WTC11 (cell line): Measurements from ENCODE around the gene PLCH2. TPM values are rescaled to one million over a fixed set of nuclear protein-coding genes. Genes with fewer than 3 reads are reported as not detected.

Source experiments
- ATAC-seq: fragments of 200-7000 bp; cut with Tn5 transposase; 2 replicates; pipeline ENCODE4 v1.10.0; 2021; ENCODE audit warnings: mild to moderate bottlenecking, moderate library complexity
- CTCF ChIA-PET: fragments of 300-600 bp; sonication (Branson Sonifier 250); formaldehyde crosslinking; loops from one replicate; lab custom pipeline; 2021; ENCODE audit warnings: antibody characterized with exemption; lab: Charles Lee
- POLR2A ChIA-PET: fragments of 350-600 bp; sonication (Branson Sonifier 250); formaldehyde crosslinking; loops from one replicate; lab custom pipeline; 2021; ENCODE audit warnings: antibody characterized with exemption; lab: Charles Lee
- DNase-seq: peaks from one replicate; pipeline ENCODE4 v3.0.0; 2021; ENCODE audit warnings: low spot score
- H3K27ac Mint-ChIP-seq: 2 replicates; pipeline ENCODE4 v1.8.0; 2021; ENCODE audit warnings: mixed read lengths
- H3K27me3 Mint-ChIP-seq: 2 replicates; pipeline ENCODE4 v1.8.0; 2021; ENCODE audit warnings: low read depth, mild to moderate bottlenecking, moderate library complexity, mixed read lengths
- H3K36me3 Mint-ChIP-seq: 2 replicates; pipeline ENCODE4 v1.8.0; 2021; ENCODE audit warnings: mixed read lengths
- H3K4me1 Mint-ChIP-seq: 2 replicates; pipeline ENCODE4 v1.8.0; 2022; ENCODE audit warnings: mixed read lengths
- H3K4me3 Mint-ChIP-seq: 2 replicates; pipeline ENCODE4 v1.8.0; 2021; ENCODE audit warnings: mild to moderate bottlenecking, moderate library complexity, mixed read lengths
- H3K9me3 Mint-ChIP-seq: 2 replicates; pipeline ENCODE4 v1.8.0; 2021; ENCODE audit warnings: mixed read lengths
- E2F1 ChIP-seq: sonication (generic); formaldehyde crosslinking; IDR thresholded peaks from 2 replicates; pipeline ENCODE4 v1.8.0; 2022; ENCODE audit warnings: mild to moderate bottlenecking, missing genetic modification reagents
- GABPB1 ChIP-seq: sonication (generic); formaldehyde crosslinking; IDR thresholded peaks from 2 replicates; pipeline ENCODE4 v1.8.1; 2023; ENCODE audit warnings: mild to moderate bottlenecking, missing genetic modification reagents
- GTF2I ChIP-seq: fragments of 250-450 bp; sonication (Bioruptor Pico); conservative IDR thresholded peaks from 2 replicates; pipeline ENCODE4 v1.4.0; 2021; ENCODE audit warnings: mild to moderate bottlenecking
- HMGXB4 ChIP-seq: sonication (generic); formaldehyde crosslinking; IDR thresholded peaks from 2 replicates; pipeline ENCODE4 v1.8.1; 2023; ENCODE audit warnings: mild to moderate bottlenecking, moderate library complexity, missing genetic modification reagents
- IRF1 ChIP-seq: sonication (generic); formaldehyde crosslinking; IDR thresholded peaks from 2 replicates; pipeline ENCODE4 v1.8.0; 2023; ENCODE audit warnings: missing genetic modification reagents
- NFATC4 ChIP-seq: fragments of 250-450 bp; sonication (Bioruptor Pico); IDR thresholded peaks from 2 replicates; pipeline ENCODE4 v1.9.0; 2021; ENCODE audit warnings: mild to moderate bottlenecking
- PRRX2 ChIP-seq: fragments of 250-450 bp; sonication (Bioruptor Pico); IDR thresholded peaks from 2 replicates; pipeline ENCODE4 v1.8.0; 2021; ENCODE audit warnings: mild to moderate bottlenecking
- SOX15 ChIP-seq: fragments of 250-450 bp; sonication (Bioruptor Pico); IDR thresholded peaks from 2 replicates; pipeline ENCODE4 v1.9.0; 2021; ENCODE audit warnings: mild to moderate bottlenecking
- ZNF416 ChIP-seq: fragments of 250-450 bp; sonication (Bioruptor Pico); IDR thresholded peaks from 2 replicates; pipeline ENCODE4 v1.9.0; 2021; ENCODE audit warnings: mild to moderate bottlenecking, inconsistent platforms
- total RNA-seq: library from RNA; stranded (reverse); gene quantifications from 3 replicates; pipeline ENCODE4 v1.2.3, GENCODE V29; 2021
- TF ChIP-seq, protein P1 (sequence below): fragments of 250-450 bp; sonication (Bioruptor Pico); IDR thresholded peaks from 2 replicates; pipeline ENCODE4 v1.8.0; 2021; ENCODE audit warnings: mild to moderate bottlenecking
- TF ChIP-seq, protein P2 (sequence below): sonication (generic); formaldehyde crosslinking; IDR thresholded peaks from 2 replicates; pipeline ENCODE4 v1.8.0; 2022; ENCODE audit warnings: missing genetic modification reagents
- TF ChIP-seq, protein P3 (sequence below): fragments of 250-450 bp; sonication (Bioruptor Pico); IDR thresholded peaks from 2 replicates; pipeline ENCODE4 v1.9.0; 2021; ENCODE audit warnings: moderate library complexity, mild to moderate bottlenecking, inconsistent platforms, borderline replicate concordance

PLCH2 gene
- total RNA-seq, 1 experiment from 2014 or later, result 0.17 TPM

GRCh38 chr1:2523191-2523890, 47.3 kb downstream of the PLCH2 start:
- ATAC-seq, result 0 out of 2 replicates have a peak, but pooled peaks have one; percentile 1
- POLR2A ChIA-PET, result interaction anchor here (1.0 kb wide), 1 partner anchor 16 kb away, joined by 3 read pairs; no protein-coding TSS in a partner anchor
- no peaks in the 10 kb centered on the region for H3K9me3 Mint-ChIP-seq
- CTCF ChIA-PET, result interaction anchor here (0.6 to 4.4 kb wide), 13 partner anchors 8 to 324 kb away, joined by 3 to 61 read pairs (median 4); no protein-coding TSS in a partner anchor
- DNase-seq, result peak; percentile 50
- H3K27me3 Mint-ChIP-seq, result peaks cover 18% of the 10 kb centered on the region
- 0 out of 2 replicates have a peak overlapping the region, but pooled peaks have one; percentile 57 for H3K27ac Mint-ChIP-seq
- peaks cover 16% of the 10 kb centered on the region for H3K36me3 Mint-ChIP-seq
- no peak for TF ChIP-seq HMGXB4 (CRISPR knock-in tag)
- 0 out of 2 replicates have a peak, but pooled peaks have one; percentile 37 for TF ChIP-seq GABPB1 (CRISPR knock-in tag)
- H3K4me3 Mint-ChIP-seq, result no peak overlapping the region
- peaks cover 24% of the 10 kb centered on the region for H3K4me1 Mint-ChIP-seq

- Mint-ChIP-seq H3K27ac (peak overlapping the region; percentile 83; the same call in 1 of the 2 replicates), H3K4me1 (peaks cover 28% of the 10 kb centered on the region), H3K4me3 (peak overlapping the region; percentile 83), H3K27me3 (peaks cover 25% of the 10 kb centered on the region), H3K9me3 (no peaks in the 10 kb centered on the region), H3K36me3 (peaks cover 10% of the 10 kb centered on the region)
- no peak for DNase-seq
- POLR2A ChIA-PET, result interaction anchor here (1.0 kb wide), 1 partner anchor 17 kb away, joined by 3 read pairs; no protein-coding TSS in a partner anchor
- CTCF ChIA-PET, result interaction anchor here (0.6 to 4.4 kb wide), 14 partner anchors 9 to 325 kb away, joined by 3 to 61 read pairs (median 4); no protein-coding TSS in a partner anchor
- TF ChIP-seq, protein P1, sequence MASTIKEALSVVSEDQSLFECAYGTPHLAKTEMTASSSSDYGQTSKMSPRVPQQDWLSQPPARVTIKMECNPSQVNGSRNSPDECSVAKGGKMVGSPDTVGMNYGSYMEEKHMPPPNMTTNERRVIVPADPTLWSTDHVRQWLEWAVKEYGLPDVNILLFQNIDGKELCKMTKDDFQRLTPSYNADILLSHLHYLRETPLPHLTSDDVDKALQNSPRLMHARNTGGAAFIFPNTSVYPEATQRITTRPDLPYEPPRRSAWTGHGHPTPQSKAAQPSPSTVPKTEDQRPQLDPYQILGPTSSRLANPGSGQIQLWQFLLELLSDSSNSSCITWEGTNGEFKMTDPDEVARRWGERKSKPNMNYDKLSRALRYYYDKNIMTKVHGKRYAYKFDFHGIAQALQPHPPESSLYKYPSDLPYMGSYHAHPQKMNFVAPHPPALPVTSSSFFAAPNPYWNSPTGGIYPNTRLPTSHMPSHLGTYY (CRISPR knock-in tag), result no peak
- no peak for TF ChIP-seq ZNF416
- TF ChIP-seq, protein P2, sequence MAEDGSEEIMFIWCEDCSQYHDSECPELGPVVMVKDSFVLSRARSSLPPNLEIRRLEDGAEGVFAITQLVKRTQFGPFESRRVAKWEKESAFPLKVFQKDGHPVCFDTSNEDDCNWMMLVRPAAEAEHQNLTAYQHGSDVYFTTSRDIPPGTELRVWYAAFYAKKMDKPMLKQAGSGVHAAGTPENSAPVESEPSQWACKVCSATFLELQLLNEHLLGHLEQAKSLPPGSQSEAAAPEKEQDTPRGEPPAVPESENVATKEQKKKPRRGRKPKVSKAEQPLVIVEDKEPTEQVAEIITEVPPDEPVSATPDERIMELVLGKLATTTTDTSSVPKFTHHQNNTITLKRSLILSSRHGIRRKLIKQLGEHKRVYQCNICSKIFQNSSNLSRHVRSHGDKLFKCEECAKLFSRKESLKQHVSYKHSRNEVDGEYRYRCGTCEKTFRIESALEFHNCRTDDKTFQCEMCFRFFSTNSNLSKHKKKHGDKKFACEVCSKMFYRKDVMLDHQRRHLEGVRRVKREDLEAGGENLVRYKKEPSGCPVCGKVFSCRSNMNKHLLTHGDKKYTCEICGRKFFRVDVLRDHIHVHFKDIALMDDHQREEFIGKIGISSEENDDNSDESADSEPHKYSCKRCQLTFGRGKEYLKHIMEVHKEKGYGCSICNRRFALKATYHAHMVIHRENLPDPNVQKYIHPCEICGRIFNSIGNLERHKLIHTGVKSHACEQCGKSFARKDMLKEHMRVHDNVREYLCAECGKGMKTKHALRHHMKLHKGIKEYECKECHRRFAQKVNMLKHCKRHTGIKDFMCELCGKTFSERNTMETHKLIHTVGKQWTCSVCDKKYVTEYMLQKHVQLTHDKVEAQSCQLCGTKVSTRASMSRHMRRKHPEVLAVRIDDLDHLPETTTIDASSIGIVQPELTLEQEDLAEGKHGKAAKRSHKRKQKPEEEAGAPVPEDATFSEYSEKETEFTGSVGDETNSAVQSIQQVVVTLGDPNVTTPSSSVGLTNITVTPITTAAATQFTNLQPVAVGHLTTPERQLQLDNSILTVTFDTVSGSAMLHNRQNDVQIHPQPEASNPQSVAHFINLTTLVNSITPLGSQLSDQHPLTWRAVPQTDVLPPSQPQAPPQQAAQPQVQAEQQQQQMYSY (CRISPR knock-in tag), result no peak
- TF ChIP-seq GTF2I (CRISPR knock-in tag), result no peak
- TF ChIP-seq IRF1 (CRISPR knock-in tag), result no peak
- TF ChIP-seq PRRX2 (CRISPR knock-in tag), result no peak
- no peak for TF ChIP-seq E2F1 (CRISPR knock-in tag)
- no peak for TF ChIP-seq NFATC4 (CRISPR knock-in tag)
- TF ChIP-seq, protein P3, sequence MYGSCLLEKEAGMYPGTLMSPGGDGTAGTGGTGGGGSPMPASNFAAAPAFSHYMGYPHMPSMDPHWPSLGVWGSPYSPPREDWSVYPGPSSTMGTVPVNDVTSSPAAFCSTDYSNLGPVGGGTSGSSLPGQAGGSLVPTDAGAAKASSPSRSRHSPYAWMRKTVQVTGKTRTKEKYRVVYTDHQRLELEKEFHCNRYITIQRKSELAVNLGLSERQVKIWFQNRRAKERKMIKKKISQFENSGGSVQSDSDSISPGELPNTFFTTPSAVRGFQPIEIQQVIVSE (CRISPR knock-in tag), result no peak
- TF ChIP-seq SOX15 (CRISPR knock-in tag), result no peak
- ATAC-seq, result no peak
These were observed 48.0 kb downstream of the PLCH2 start for GRCh38 chr1:2523891-2524609.
